ENCODE data around the gene AGTRAP.

DNA sequence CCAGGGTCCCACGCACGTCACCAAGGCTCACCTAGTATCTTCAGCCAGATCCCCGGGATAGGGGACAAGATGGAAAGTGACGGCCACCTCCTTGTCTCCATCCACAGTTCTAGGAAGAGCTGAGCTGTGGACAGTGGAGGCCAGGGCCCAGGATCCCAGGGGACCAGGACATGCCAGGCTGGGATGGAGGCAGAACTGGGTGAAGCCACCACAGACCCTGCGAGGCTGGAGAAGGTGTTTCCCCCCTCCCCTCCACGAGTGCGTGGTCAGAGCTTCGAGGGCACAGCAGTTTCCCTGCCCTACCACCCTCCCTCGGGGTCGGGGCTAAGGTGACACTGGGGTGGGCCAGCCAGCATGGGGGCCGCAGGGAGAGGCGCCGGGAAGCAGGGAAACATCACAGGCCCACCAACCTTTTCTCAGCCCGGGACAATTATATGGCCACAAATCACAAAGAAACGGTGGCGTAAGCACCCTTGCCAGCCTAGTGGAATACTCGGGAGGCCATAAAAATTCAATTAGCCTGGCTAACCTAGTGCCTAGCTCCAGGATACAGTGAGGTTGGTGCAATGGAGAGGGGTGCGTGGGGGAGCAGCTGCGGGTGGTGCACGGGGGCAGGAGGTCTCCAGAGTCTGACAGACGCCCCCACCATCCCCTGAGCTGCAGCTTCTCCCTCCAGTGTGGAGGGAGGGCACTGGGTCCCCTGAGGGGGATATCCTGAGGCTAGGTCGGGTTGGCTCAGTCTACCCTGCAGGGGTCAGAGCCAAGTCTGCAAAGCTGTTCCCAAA, 31.1 kb upstream of the AGTRAP start:
- TF ChIP-seq, protein P1, sequence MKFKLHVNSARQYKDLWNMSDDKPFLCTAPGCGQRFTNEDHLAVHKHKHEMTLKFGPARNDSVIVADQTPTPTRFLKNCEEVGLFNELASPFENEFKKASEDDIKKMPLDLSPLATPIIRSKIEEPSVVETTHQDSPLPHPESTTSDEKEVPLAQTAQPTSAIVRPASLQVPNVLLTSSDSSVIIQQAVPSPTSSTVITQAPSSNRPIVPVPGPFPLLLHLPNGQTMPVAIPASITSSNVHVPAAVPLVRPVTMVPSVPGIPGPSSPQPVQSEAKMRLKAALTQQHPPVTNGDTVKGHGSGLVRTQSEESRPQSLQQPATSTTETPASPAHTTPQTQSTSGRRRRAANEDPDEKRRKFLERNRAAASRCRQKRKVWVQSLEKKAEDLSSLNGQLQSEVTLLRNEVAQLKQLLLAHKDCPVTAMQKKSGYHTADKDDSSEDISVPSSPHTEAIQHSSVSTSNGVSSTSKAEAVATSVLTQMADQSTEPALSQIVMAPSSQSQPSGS (CRISPR knock-in tag; IDR thresholded peaks at IDR 0.05) = no peak
- TF ChIP-seq RBBP5 (IDR thresholded peaks at IDR 0.05; ENCODE audit: borderline replicate concordance, insufficient read depth, low read length, poor library complexity, severe bottlenecking) (no peak), ZFP36 (IDR thresholded peaks at IDR 0.05; ENCODE audit: low read depth, low read length, partially characterized antibody) (no peak), TGIF2 (CRISPR knock-in tag; IDR thresholded peaks at IDR 0.05) (no peak), TAF15 (IDR thresholded peaks at IDR 0.05; ENCODE audit: low read depth, low read length) (no peak)
- TF ChIP-seq, protein P2, sequence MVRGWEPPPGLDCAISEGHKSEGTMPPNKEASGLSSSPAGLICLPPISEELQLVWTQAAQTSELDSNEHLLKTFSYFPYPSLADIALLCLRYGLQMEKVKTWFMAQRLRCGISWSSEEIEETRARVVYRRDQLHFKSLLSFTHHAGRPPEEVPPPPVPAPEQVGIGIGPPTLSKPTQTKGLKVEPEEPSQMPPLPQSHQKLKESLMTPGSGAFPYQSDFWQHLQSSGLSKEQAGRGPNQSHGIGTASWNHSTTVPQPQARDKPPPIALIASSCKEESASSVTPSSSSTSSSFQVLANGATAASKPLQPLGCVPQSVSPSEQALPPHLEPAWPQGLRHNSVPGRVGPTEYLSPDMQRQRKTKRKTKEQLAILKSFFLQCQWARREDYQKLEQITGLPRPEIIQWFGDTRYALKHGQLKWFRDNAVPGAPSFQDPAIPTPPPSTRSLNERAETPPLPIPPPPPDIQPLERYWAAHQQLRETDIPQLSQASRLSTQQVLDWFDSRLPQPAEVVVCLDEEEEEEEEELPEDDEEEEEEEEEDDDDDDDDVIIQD (CRISPR knock-in tag; IDR thresholded peaks at IDR 0.05) = no peak
- TF ChIP-seq, protein P3, sequence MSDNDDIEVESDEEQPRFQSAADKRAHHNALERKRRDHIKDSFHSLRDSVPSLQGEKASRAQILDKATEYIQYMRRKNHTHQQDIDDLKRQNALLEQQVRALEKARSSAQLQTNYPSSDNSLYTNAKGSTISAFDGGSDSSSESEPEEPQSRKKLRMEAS (CRISPR knock-in tag; IDR thresholded peaks at IDR 0.05) = no peak
- TF ChIP-seq, protein P4, sequence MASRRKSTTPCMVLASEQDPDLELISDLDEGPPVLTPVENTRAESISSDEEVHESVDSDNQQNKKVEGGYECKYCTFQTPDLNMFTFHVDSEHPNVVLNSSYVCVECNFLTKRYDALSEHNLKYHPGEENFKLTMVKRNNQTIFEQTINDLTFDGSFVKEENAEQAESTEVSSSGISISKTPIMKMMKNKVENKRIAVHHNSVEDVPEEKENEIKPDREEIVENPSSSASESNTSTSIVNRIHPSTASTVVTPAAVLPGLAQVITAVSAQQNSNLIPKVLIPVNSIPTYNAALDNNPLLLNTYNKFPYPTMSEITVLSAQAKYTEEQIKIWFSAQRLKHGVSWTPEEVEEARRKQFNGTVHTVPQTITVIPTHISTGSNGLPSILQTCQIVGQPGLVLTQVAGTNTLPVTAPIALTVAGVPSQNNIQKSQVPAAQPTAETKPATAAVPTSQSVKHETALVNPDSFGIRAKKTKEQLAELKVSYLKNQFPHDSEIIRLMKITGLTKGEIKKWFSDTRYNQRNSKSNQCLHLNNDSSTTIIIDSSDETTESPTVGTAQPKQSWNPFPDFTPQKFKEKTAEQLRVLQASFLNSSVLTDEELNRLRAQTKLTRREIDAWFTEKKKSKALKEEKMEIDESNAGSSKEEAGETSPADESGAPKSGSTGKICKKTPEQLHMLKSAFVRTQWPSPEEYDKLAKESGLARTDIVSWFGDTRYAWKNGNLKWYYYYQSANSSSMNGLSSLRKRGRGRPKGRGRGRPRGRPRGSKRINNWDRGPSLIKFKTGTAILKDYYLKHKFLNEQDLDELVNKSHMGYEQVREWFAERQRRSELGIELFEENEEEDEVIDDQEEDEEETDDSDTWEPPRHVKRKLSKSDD (conservative IDR thresholded peaks at IDR 0.05; ENCODE audit: low read length) = no peak
